Heart right ventricle (tissue), 16 donors: ENCODE results near the gene TMTC1. TPM values are rescaled to one million over a fixed set of nuclear protein-coding genes. Genes with fewer than 3 reads are reported as not detected.

Experiments used
- ATAC-seq, 8 donors: fragments of 200-7000 bp; cut with Tn5 transposase; one replicate each; pipeline ENCODE4 v1.9.1; 2020; ENCODE audit warnings: mild to moderate bottlenecking in 8 of 8, moderate library complexity in 8 of 8, moderate number of reproducible peaks in 1 of 8
- DNase-seq, 2 donors: peaks; one replicate each; pipeline ENCODE4 v3.0.0-alpha.2; 2020
- H3K27ac ChIP-seq, 10 donors: fragments of 200-600 bp; sonication (generic) in 2 of 10; one replicate each; pipeline versions ENCODE4 v1.5.0 to v1.8.0; 2020 to 2022; ENCODE audit warnings: mild to moderate bottlenecking in 3 of 10
- H3K27me3 ChIP-seq, 7 donors: fragments of 200-600 bp; one replicate each; pipeline ENCODE4 v1.8.0; 2021 to 2022; ENCODE audit warnings: mild to moderate bottlenecking in 2 of 7
- H3K36me3 ChIP-seq, 9 donors: fragments of 200-600 bp; sonication (generic) in 1 of 9; one replicate each; pipeline versions ENCODE4 v1.5.0 to v1.8.0; 2020 to 2022; ENCODE audit warnings: mild to moderate bottlenecking in 2 of 9
- H3K4me1 ChIP-seq, 9 donors: fragments of 200-600 bp; sonication (generic) in 1 of 9; one replicate each; pipeline versions ENCODE4 v1.5.0 to v1.8.0; 2020 to 2022; ENCODE audit warnings: mild to moderate bottlenecking in 4 of 9
- H3K4me3 ChIP-seq, 10 donors: fragments of 200-600 bp; sonication (generic) in 2 of 10; one replicate each; pipeline versions ENCODE4 v1.5.0 to v1.8.0; 2020 to 2022; ENCODE audit warnings: mild to moderate bottlenecking in 7 of 10, moderate library complexity in 2 of 10
- H3K9me3 ChIP-seq, 11 donors: fragments of 200-600 bp in 10 of 11; sonication (generic) in 2 of 11; one replicate each; pipeline versions ENCODE4 v1.5.0 to v1.8.0; 2013 to 2022; ENCODE audit warnings: mild to moderate bottlenecking in 2 of 11, control low read depth in 1 of 11, moderate library complexity in 1 of 11
- WGBS, 2 donors: extraction: QIAGEN DNeasy Blood & Tissue Kit; methylation state at CpG; one replicate each; pipeline ENCODE4 v1.1.7; 2013; ENCODE audit warnings: inconsistent platforms in 1 of 2; 5-methylcytosine and 5-hydroxymethylcytosine counted together
- intact Hi-C, 10 donors: fragments of 100-400 bp; cut with DNase I; formaldehyde crosslinking; loops; one replicate each; pipeline versions ENCODE4 v1.11.1 to v1.14.2; 2022
- polyA plus RNA-seq, 2 donors: library from polyadenylated mRNA; stranded (reverse); fragments of 200-250 nt; gene quantifications; one replicate each; pipeline ENCODE4 v1.2.3, GENCODE V29; 2013
- total RNA-seq, 10 donors: library from RNA; stranded (reverse); fragmentation: NEBNext Ultra II Directional in 3 of 10; extraction: Animal tissue kit (Norgen Biotek cat#: 25700) in 3 of 10; gene quantifications; one replicate each; pipeline versions ENCODE4 v1.2.1 to v1.2.4, GENCODE V29; 2021 to 2023
- TF ChIP-seq, protein P1 (sequence below), 9 donors: fragments of 200-600 bp; sonication (generic) in 2 of 9; IDR thresholded peaks; one replicate each; pipeline versions ENCODE4 v1.5.0 to v1.8.0; 2021 to 2022; ENCODE audit warnings: antibody characterized with exemption in 9 of 9, mild to moderate bottlenecking in 5 of 9, moderate library complexity in 1 of 9
- donor health status: Arrhythmogenic right ventricular cardiomyopathy.
- donor health status: ischemic (EF 13 %, LVEDD 7.1; RV severe dilation, severe dysfunction).
- donor health status: healthy with polysubstance abuse.
- donor health status: DM: no; HTN: yes; CAD: no.
- donor health status: DM: no; HTN: no; CAD: no.
- donor health status: ischemic (EF 25% LVEDD 6.9; RV normal size, moderate dysfunction).
- donor health status: ischemic (EF 25% LVEDD 5.7; RV mildly dilated, moderate dysfunction).
- donor health status: healthy.
- donor health status: DM: yes; HTN: yes; CAD: no.
- donor health status: Ischemic cardiomyopathy.
- donor health status: ischemic (EF 35%, LVEDD 5.7; RV mildly dilated, moderate dysfunction).
- donor health status: nonischemic (EF 11% LVEDD 7.7; RV severe dilation, severe dysfunction).
- donor health status: DM: yes; HTN: yes; CAD: no.
- donor health status: PGD.
- donor health status: ischemic (EF 29% LVEDD 5.4; RV normal size, mild dysfunction).
- donor health status: nonischemic (EF 23%, LVEDD 6.1; RV moderate dilation, normal function).

TMTC1 gene
- total and polyA plus RNA-seq, 12 donors: 9.6 to 54.2 (median 22.9) TPM

DNA sequence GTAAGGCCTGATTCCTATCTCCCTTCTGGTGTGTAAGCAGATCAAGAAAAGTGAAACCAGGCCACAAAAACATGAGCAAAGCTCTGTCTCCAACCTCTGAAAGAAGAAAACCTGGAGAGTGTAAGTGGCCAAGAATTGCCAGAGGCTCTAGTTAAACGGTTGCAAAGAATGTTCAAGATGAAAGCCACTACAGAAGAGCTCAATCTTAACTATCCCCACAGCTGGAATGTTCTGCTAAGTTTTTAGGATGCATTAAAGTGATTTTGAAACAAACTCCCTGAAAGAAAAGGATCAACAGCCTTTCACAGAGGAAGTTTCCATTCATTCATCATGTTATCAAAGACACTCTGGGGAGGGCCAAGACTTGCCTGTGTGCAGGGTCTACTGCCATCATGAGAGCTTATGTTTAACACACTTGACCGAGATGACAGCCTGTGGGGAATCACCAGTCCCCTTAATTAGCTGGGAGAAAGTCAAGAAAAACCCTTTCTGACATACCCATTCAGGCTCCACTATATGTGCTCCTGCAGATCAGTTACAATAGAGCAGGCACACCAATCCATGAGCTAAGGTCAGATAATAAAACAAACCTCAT, 158.3 kb downstream of the TMTC1 start:
- no peak overlapping the region for H3K27ac ChIP-seq
- ATAC-seq: peak in 3 of 8 donors; percentile 37 to 61 (median 54)

DNA sequence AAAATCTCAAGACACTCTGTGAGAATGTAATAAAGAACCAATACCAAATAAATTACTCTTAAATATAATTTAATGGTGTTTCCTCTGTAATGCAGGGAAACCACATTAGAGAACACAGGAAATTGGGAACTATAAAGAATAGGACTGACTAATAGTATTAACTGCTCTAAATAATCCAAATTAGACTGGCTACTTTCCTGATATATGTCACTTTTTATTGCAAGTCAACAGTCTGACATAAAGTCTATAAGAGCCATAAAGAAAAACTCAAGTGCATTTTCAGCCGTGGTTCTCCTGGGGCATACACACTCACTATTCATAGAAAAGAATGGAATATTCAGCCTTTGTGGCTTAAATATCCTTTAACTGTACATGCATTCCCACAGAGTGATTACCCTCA, 161.5 kb downstream of the TMTC1 start:
- ATAC-seq (no peak), DNase-seq (no peak)
- peaks cover 0 to 15% (median 0%) of the 10 kb centered on the region in 9 donors for H3K4me1 ChIP-seq
- H3K36me3 ChIP-seq: peaks cover 0 to 17% (median 0%) of the 10 kb centered on the region in 9 donors
- intact Hi-C loops: no loop called here
- no peaks in the 10 kb centered on the region for H3K9me3 ChIP-seq
- H3K27me3 ChIP-seq: no peaks in the 10 kb centered on the region
- WGBS, 2 donors: 91 to 98% methylated on average over 1 of the region's 1 CpG
- H3K4me3 ChIP-seq: no peak overlapping the region
- TF ChIP-seq, protein P1, sequence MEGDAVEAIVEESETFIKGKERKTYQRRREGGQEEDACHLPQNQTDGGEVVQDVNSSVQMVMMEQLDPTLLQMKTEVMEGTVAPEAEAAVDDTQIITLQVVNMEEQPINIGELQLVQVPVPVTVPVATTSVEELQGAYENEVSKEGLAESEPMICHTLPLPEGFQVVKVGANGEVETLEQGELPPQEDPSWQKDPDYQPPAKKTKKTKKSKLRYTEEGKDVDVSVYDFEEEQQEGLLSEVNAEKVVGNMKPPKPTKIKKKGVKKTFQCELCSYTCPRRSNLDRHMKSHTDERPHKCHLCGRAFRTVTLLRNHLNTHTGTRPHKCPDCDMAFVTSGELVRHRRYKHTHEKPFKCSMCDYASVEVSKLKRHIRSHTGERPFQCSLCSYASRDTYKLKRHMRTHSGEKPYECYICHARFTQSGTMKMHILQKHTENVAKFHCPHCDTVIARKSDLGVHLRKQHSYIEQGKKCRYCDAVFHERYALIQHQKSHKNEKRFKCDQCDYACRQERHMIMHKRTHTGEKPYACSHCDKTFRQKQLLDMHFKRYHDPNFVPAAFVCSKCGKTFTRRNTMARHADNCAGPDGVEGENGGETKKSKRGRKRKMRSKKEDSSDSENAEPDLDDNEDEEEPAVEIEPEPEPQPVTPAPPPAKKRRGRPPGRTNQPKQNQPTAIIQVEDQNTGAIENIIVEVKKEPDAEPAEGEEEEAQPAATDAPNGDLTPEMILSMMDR (IDR thresholded peaks at IDR 0.05): no peak
- H3K27ac ChIP-seq: no peak overlapping the region

More for the DNA sequence above, 158.3 kb downstream of the TMTC1 start:
- Histone ChIP-seq H3K27me3 (no peaks in the 10 kb centered on the region), H3K4me1 (peaks cover 0 to 15% (median 0%) of the 10 kb centered on the region in 9 donors), H3K4me3 (no peak overlapping the region), H3K9me3 (peaks cover 0 to 7% (median 0%) of the 10 kb centered on the region in 11 donors), H3K36me3 (peaks cover 0 to 38% (median 0%) of the 10 kb centered on the region in 9 donors)
- intact Hi-C loops: no loop called here
- no peak for DNase-seq
- 29 to 38% methylated on average over 2 of the region's 2 CpGs for WGBS, 2 donors
- TF ChIP-seq, protein P1 (IDR thresholded peaks at IDR 0.05): no peak

GRCh38 chr12:29620030-29620429, 163.7 kb downstream of the TMTC1 start:
- no peak for ATAC-seq
- peaks cover 0 to 6% (median 0%) of the 10 kb centered on the region in 9 donors for H3K4me1 ChIP-seq
- H3K36me3 ChIP-seq: peaks cover 0 to 20% (median 0%) of the 10 kb centered on the region in 9 donors
- H3K4me3 ChIP-seq: no peak overlapping the region
- H3K27me3 ChIP-seq: no peaks in the 10 kb centered on the region
- H3K9me3 ChIP-seq: no peaks in the 10 kb centered on the region
- intact Hi-C loops: no loop called here
- TF ChIP-seq, protein P1 (IDR thresholded peaks at IDR 0.05): no peak
- no peak for DNase-seq
- WGBS, 2 donors: 95 to 100% methylated on average over 1 of the region's 1 CpG
- no peak overlapping the region for H3K27ac ChIP-seq

- WGBS, 2 donors: 59 to 81% methylated on average over 1 of the region's 1 CpG
- ATAC-seq (no peak), DNase-seq (no peak)
Observed at GRCh38 chr12:29617407-29617803, 166.3 kb downstream of the TMTC1 start.

More at GRCh38 chr12:29617407-29617803, 166.3 kb downstream of the TMTC1 start:
- TF ChIP-seq, protein P1 (IDR thresholded peaks at IDR 0.05): no peak
- Histone ChIP-seq H3K27me3 (no peaks in the 10 kb centered on the region), H3K4me1 (peaks cover 0 to 5% (median 0%) of the 10 kb centered on the region in 9 donors), H3K4me3 (no peak overlapping the region), H3K27ac (no peak overlapping the region), H3K36me3 (peaks cover 0 to 25% (median 0%) of the 10 kb centered on the region in 9 donors), H3K9me3 (no peaks in the 10 kb centered on the region)
- intact Hi-C loops: no loop called here
